ENCODE data around the gene E4F1. TPM values are rescaled to one million over a fixed set of nuclear protein-coding genes. Genes with fewer than 3 reads are reported as not detected.

The E4F1 gene
- total RNA-seq, 1 experiment from 2014 or later: 44.7 TPM

DNA sequence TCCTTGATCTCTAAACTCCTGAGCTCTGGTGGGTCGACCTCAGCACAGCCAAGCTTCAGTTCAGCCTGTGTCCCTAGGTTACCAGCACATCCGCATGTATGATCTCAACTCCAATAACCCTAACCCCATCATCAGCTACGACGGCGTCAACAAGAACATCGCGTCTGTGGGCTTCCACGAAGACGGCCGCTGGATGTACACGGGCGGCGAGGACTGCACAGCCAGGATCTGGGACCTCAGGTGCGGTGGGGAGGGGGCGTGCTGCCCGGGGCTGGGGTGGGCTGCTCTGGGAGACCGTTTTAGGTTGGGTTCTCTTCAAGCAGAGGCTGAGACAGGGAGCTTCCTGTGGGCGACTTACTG is 17.0 kb upstream of the E4F1 start:
- Histone ChIP-seq H3K36me3 (peaks cover 45% of the 10 kb centered on the region), H3K27ac (no peak overlapping the region), H3K9me3 (replicated peaks) (no peaks in the 10 kb centered on the region), H3K4me1 (replicated peaks) (peaks cover 13% of the 10 kb centered on the region), H3K4me3 (peak overlapping the region; percentile 96; the same call in 1 of the 2 replicates), H3K27me3 (replicated peaks) (no peaks in the 10 kb centered on the region)
- DNase-seq (ENCODE audit: low read depth in 1 of 2, low spot score in 2 of 2): no peak

DNA sequence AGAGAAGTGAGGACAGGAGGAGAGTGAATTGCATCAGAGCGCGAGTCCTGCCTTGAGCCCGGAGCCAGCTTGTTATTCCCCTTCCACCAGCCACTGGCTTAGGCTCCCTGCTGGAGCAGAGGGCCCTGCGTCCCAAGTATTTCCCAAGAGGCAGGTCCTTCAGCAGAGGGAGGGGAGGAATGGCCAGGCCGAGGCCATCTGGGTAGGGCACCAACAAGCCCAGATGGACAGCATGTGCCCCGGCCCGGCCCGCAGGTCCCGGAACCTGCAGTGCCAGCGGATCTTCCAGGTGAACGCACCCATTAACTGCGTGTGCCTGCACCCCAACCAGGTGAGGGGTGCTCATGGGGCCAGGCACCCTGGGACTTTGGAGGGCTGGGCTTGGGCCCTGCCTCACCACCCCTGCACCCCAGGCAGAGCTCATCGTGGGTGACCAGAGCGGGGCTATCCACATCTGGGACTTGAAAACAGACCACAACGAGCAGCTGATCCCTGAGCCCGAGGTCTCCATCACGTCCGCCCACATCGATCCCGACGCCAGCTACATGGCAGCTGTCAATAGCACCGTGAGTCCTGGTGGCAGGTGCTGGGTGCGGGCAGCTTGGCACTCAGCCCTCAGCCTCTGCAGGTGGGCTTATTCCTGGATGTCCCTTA is 16.5 kb upstream of the E4F1 start:
- Histone ChIP-seq H3K36me3 (peaks cover 50% of the 10 kb centered on the region), H3K27ac (no peak overlapping the region), H3K4me1 (replicated peaks) (peaks cover 13% of the 10 kb centered on the region), H3K4me3 (no peak overlapping the region), H3K9me3 (replicated peaks) (no peaks in the 10 kb centered on the region), H3K27me3 (replicated peaks) (no peaks in the 10 kb centered on the region)
- no peak for DNase-seq (ENCODE audit: low read depth in 1 of 2, low spot score in 2 of 2)

DNA sequence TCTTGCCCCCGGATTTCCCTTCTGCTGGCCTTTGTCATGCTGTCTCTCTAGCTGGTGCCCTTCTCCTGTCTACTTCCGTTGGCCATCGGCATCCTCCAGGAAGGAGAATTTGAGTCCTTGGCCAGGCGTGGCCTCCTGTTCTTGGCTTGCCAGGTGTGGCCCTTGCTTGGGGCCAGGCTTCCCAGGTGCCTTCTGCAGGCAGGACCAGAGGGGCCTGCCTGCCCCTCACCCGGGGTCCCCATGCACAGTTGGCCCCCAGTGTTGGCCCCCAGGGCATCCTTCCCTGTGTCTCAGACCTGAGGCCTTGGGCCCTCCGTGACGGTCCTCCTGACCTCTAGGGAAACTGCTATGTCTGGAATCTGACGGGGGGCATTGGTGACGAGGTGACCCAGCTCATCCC is 15.5 kb upstream of the E4F1 start:
- H3K4me3 ChIP-seq: no peak overlapping the region

GRCh38 chr16:2208308-2208707 is 15.1 kb upstream of the E4F1 start:
- DNase-seq (ENCODE audit: low read depth in 1 of 2, low spot score in 2 of 2): no peak
- Histone ChIP-seq H3K27me3 (replicated peaks) (no peaks in the 10 kb centered on the region), H3K36me3 (peaks cover 64% of the 10 kb centered on the region), H3K4me1 (replicated peaks) (peaks cover 22% of the 10 kb centered on the region), H3K27ac (no peak overlapping the region), H3K9me3 (replicated peaks) (no peaks in the 10 kb centered on the region; the same call in 1 of the 2 replicates), H3K4me3 (no peak overlapping the region)

More for the DNA sequence above, 15.5 kb upstream of the E4F1 start:
- peaks cover 18% of the 10 kb centered on the region for H3K4me1 ChIP-seq (replicated peaks)
- H3K36me3 ChIP-seq: peaks cover 60% of the 10 kb centered on the region
- H3K27me3 ChIP-seq (replicated peaks): no peaks in the 10 kb centered on the region
- no peak for DNase-seq (ENCODE audit: low read depth in 1 of 2, low spot score in 2 of 2)
- H3K27ac ChIP-seq: no peak overlapping the region
- no peaks in the 10 kb centered on the region; the same call in 1 of the 2 replicates for H3K9me3 ChIP-seq (replicated peaks)

GRCh38 chr16:2208772-2209171 is 14.6 kb upstream of the E4F1 start:
- H3K36me3 ChIP-seq: peaks cover 66% of the 10 kb centered on the region

GRCh38 chr16:2209258-2210008 is 14.0 kb upstream of the E4F1 start:
- Histone ChIP-seq H3K36me3 (peaks cover 69% of the 10 kb centered on the region), H3K4me1 (replicated peaks) (peaks cover 30% of the 10 kb centered on the region), H3K4me3 (no peak overlapping the region), H3K27me3 (replicated peaks) (no peaks in the 10 kb centered on the region), H3K9me3 (replicated peaks) (peaks cover 3% of the 10 kb centered on the region), H3K27ac (no peak overlapping the region)
- no peak for DNase-seq (ENCODE audit: low read depth in 1 of 2, low spot score in 2 of 2)

More at GRCh38 chr16:2208772-2209171, 14.6 kb upstream of the E4F1 start:
- peaks cover 26% of the 10 kb centered on the region for H3K4me1 ChIP-seq (replicated peaks)
- no peaks in the 10 kb centered on the region; the same call in 1 of the 2 replicates for H3K9me3 ChIP-seq (replicated peaks)
- DNase-seq (ENCODE audit: low read depth in 1 of 2, low spot score in 2 of 2): no peak
- H3K27ac ChIP-seq: no peak overlapping the region
- H3K27me3 ChIP-seq (replicated peaks): no peaks in the 10 kb centered on the region
- no peak overlapping the region for H3K4me3 ChIP-seq

DNA sequence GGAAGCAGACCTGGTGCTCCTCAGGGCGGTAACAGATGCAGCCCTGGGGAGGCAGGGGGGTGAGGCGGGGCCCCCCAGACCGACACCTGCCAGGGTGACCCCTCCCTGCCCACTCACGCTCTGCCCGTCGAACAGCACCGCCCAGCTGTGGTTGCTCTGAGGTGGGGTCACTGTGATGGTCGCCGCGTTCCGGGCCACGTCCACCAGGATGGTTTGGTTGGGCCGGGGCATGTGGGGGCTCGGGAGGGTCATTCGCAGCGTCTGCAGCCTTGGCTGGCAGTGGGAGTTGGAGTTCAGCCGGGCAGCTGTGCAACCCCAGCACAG is 13.4 kb upstream of the E4F1 start:
- Histone ChIP-seq H3K4me1 (replicated peaks) (peaks cover 26% of the 10 kb centered on the region), H3K27me3 (replicated peaks) (no peaks in the 10 kb centered on the region), H3K9me3 (replicated peaks) (peaks cover 3% of the 10 kb centered on the region), H3K36me3 (peaks cover 70% of the 10 kb centered on the region), H3K27ac (no peak overlapping the region), H3K4me3 (no peak overlapping the region)
- DNase-seq (ENCODE audit: low read depth in 1 of 2, low spot score in 2 of 2): no peak

- DNase-seq (ENCODE audit: low read depth in 1 of 2, low spot score in 2 of 2): no peak
- peaks cover 3% of the 10 kb centered on the region for H3K9me3 ChIP-seq (replicated peaks)
- H3K27me3 ChIP-seq (replicated peaks): no peaks in the 10 kb centered on the region
- no peak within 1 kb of the TSS for H3K27ac ChIP-seq
- H3K4me3 ChIP-seq: no peak within 1 kb of the TSS
- H3K4me1 ChIP-seq (replicated peaks): peaks cover 25% of the 10 kb centered on the region
- peaks cover 67% of the 10 kb centered on the region for H3K36me3 ChIP-seq
These were observed 12.7 kb upstream of the E4F1 start, which contains the start of gene BRICD5 for GRCh38 chr16:2210386-2211365. TSS of gene BRICD5 (minus strand) at chr16:2210863. CDS start at chr16:2210833, 30 bp downstream.

DNA sequence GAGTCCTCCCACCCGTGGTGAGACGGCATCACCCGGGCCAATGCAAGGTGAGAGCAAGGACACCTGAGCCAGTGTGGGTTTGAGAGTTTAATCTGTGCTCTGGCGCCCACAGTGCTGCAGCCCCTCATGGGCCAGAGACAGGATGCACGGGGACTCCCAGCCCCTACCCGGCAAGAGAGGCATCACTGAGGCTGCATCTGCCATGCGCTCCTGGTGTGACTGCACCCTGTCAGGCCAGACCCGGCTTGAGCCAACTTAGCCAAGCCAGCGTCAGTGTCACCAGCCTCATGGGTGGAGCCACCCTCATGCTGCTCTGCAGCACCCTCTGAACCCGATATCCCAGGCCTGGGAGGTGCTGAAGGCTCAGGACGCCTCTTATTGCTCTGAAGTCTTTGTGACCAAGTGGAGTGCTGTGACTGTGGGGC is 11.5 kb upstream of the E4F1 start:
- Histone ChIP-seq H3K27me3 (replicated peaks) (no peaks in the 10 kb centered on the region), H3K27ac (no peak overlapping the region), H3K9me3 (replicated peaks) (peaks cover 3% of the 10 kb centered on the region), H3K4me3 (no peak overlapping the region), H3K4me1 (replicated peaks) (peaks cover 17% of the 10 kb centered on the region), H3K36me3 (peaks cover 64% of the 10 kb centered on the region)
- no peak for DNase-seq (ENCODE audit: low read depth in 1 of 2, low spot score in 2 of 2)

- no peaks in the 10 kb centered on the region for H3K27me3 ChIP-seq (replicated peaks)
- H3K27ac ChIP-seq: no peak overlapping the region
- no peak for DNase-seq (ENCODE audit: low read depth in 1 of 2, low spot score in 2 of 2)
- H3K4me1 ChIP-seq (replicated peaks): peaks cover 17% of the 10 kb centered on the region
- peak overlapping the region; percentile 99 for H3K4me3 ChIP-seq
- H3K36me3 ChIP-seq: peaks cover 56% of the 10 kb centered on the region
- H3K9me3 ChIP-seq (replicated peaks): peaks cover 3% of the 10 kb centered on the region
These were observed 10.7 kb upstream of the E4F1 start for GRCh38 chr16:2212362-2213324.

DNA sequence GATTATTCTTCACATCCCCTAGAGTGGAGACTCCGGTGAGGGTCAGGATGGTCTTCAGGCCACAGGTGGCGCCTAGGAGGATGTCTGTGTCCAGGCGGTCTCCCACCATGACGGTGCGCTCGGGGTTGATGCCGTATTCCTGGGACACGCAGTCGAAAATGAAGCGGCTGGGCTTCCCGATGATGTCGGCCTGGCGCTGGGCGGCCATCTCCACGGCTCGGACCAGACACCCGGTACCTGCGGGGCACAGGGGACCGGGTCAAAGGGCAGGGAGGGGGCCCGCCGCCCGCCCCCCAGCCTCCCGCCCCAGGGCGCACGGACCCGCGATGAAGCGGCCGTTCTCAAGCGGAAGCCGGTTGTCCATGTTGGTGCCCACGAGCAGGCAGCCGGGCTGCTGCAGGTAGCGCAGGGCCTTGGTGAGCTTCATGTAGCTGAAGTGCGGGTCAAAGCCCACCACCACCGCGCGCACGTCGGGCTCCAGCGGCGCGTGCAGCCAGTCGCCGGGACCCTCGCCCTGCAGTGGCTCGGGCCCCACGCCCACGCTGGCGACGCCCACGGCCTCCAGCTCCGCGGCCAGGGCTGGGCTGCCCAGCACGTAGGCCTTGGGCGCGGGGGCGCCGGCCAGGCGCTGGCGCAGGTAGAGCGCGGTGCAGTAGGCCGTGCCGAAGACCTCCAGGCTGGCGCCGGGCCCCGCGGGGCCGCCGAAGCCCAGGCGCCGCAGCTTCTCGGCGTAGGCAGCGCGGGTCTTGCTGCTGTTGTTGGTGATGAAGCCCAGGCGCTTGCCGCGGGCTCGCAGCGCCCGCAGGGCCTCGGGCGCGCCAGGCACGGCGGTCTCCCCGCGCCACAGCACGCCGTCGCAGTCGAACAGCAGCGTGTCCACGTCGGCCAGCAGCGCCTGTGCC is 9.3 kb upstream of the E4F1 start:
- Histone ChIP-seq H3K9me3 (replicated peaks) (peaks cover 3% of the 10 kb centered on the region), H3K36me3 (peaks cover 42% of the 10 kb centered on the region), H3K4me3 (peak overlapping the region; percentile 99), H3K27ac (peak overlapping the region; percentile 56), H3K4me1 (replicated peaks) (peaks cover 17% of the 10 kb centered on the region), H3K27me3 (replicated peaks) (no peaks in the 10 kb centered on the region)
- DNase-seq (ENCODE audit: low read depth in 1 of 2, low spot score in 2 of 2): no peak

- H3K36me3 ChIP-seq: peaks cover 36% of the 10 kb centered on the region
- peaks cover 3% of the 10 kb centered on the region for H3K9me3 ChIP-seq (replicated peaks)
- H3K27ac ChIP-seq: peak within 1 kb of the TSS; percentile 60
- H3K4me1 ChIP-seq (replicated peaks): peaks cover 17% of the 10 kb centered on the region
- DNase-seq (ENCODE audit: low read depth in 1 of 2, low spot score in 2 of 2): peak in 1 of 2 experiments; percentile 99
- no peaks in the 10 kb centered on the region for H3K27me3 ChIP-seq (replicated peaks)
- peak within 1 kb of the TSS; percentile 99 for H3K4me3 ChIP-seq
These were observed 8.7 kb upstream of the E4F1 start, which contains the start of gene PGP for GRCh38 chr16:2214719-2214968. TSS of gene PGP (minus strand) at chr16:2214840. CDS start at chr16:2214777, 63 bp downstream.
